GM23338 (cell line): ENCODE data around the gene CWC27. TPM values are rescaled to one million over a fixed set of nuclear protein-coding genes. Genes with fewer than 3 reads are reported as not detected.

Experiments
- ATAC-seq: fragments of 200-7000 bp; cut with Tn5 transposase; 3 replicates; pipeline ENCODE4 v1.9.1; 2020
- DNase-seq: peaks from one replicate; pipeline ENCODE4 v3.0.0-alpha.2; 2015; ENCODE audit warnings: low spot score
- H2AFZ ChIP-seq: fragments of 200-600 bp; sonication (generic); 2 replicates; pipeline ENCODE4 v1.8.0; 2016; ENCODE audit warnings: antibody characterized with exemption, mild to moderate bottlenecking, moderate library complexity
- H3F3A ChIP-seq: fragments of 200-600 bp; sonication (generic); replicated peaks from 2 replicates; pipeline ENCODE4 v1.8.0; 2017; ENCODE audit warnings: antibody characterized with exemption, mixed run types, low read depth
- H3K27ac ChIP-seq: fragments of 200-600 bp; sonication (generic); 2 replicates; pipeline ENCODE4 v1.6.1; 2016; ENCODE audit warnings: low read depth
- H3K27me3 ChIP-seq: fragments of 200-600 bp; sonication (generic); 2 replicates; pipeline ENCODE4 v1.8.0; 2016; ENCODE audit warnings: mild to moderate bottlenecking, mixed run types, moderate library complexity; ENCODE audit not compliant: insufficient read depth
- H3K36me3 ChIP-seq: fragments of 200-600 bp; sonication (generic); 2 replicates; pipeline ENCODE4 v1.8.0; 2016; ENCODE audit warnings: mild to moderate bottlenecking; ENCODE audit not compliant: insufficient read depth
- H3K4me1 ChIP-seq: fragments of 200-600 bp; sonication (generic); 2 replicates; pipeline ENCODE4 v1.8.0; 2016; ENCODE audit warnings: mild to moderate bottlenecking, moderate library complexity; ENCODE audit not compliant: insufficient read depth
- H3K4me2 ChIP-seq: fragments of 200-600 bp; sonication (generic); 2 replicates; pipeline ENCODE4 v1.7.1; 2017; ENCODE audit warnings: mixed run types
- H3K4me3 ChIP-seq: fragments of 200-600 bp; sonication (generic); 2 replicates; pipeline ENCODE4 v1.6.1; 2016; ENCODE audit warnings: mixed run types
- H3K79me2 ChIP-seq: fragments of 200-600 bp; sonication (generic); replicated peaks from 2 replicates; pipeline ENCODE4 v1.8.0; 2017; ENCODE audit warnings: mild to moderate bottlenecking; ENCODE audit not compliant: insufficient read depth
- H3K9me2 ChIP-seq: fragments of 200-600 bp; sonication (generic); 2 replicates; pipeline ENCODE4 v1.8.0; 2017; ENCODE audit not compliant: insufficient read depth
- H4K20me1 ChIP-seq: fragments of 200-600 bp; sonication (generic); replicated peaks from 2 replicates; pipeline ENCODE4 v1.8.0; 2017; ENCODE audit warnings: mild to moderate bottlenecking; ENCODE audit not compliant: insufficient read depth
- H3K27ac Mint-ChIP-seq: 2 replicates; pipeline ENCODE4 v1.8.0; 2020; ENCODE audit warnings: inconsistent platforms, mild to moderate bottlenecking, moderate library complexity, mixed read lengths
- H3K27me3 Mint-ChIP-seq: 3 replicates; pipeline ENCODE4 v1.8.0; 2022; ENCODE audit warnings: low read depth, mild to moderate bottlenecking, moderate library complexity, mixed read lengths, inconsistent platforms; ENCODE audit not compliant: insufficient read depth, poor library complexity
- H3K36me3 Mint-ChIP-seq: 3 replicates; pipeline ENCODE4 v1.8.0; 2021; ENCODE audit warnings: low read depth, mild to moderate bottlenecking, inconsistent platforms, moderate library complexity, mixed read lengths
- H3K4me1 Mint-ChIP-seq: 3 replicates; pipeline ENCODE4 v1.8.0; 2020; ENCODE audit warnings: mild to moderate bottlenecking, inconsistent platforms, mixed read lengths
- H3K4me3 Mint-ChIP-seq: 3 replicates; pipeline ENCODE4 v1.8.0; 2021; ENCODE audit warnings: moderate library complexity, mild to moderate bottlenecking, inconsistent platforms, mixed read lengths
- H3K9me3 Mint-ChIP-seq: 3 replicates; pipeline ENCODE4 v1.8.0; 2020; ENCODE audit warnings: moderate library complexity, mild to moderate bottlenecking, inconsistent platforms, mixed read lengths
- CREB1 ChIP-seq: fragments of 250-450 bp; sonication (Bioruptor Pico); IDR thresholded peaks from 2 replicates; pipeline ENCODE4 v1.5.0; 2020; ENCODE audit warnings: low read depth, mild to moderate bottlenecking, moderate library complexity
- CTCF ChIP-seq, 2 experiments: fragments of 200-600 bp in 1 of 2; sonication (generic) in 1 of 2; conservative IDR thresholded peaks; 2 replicates each; pipeline versions ENCODE4 v1.5.1 to v1.6.1; 2016 to 2017; ENCODE audit warnings: antibody characterized with exemption in 2 of 2, low read depth in 2 of 2, mild to moderate bottlenecking in 2 of 2, moderate library complexity in 1 of 2
- ETS1 ChIP-seq: IDR thresholded peaks from 2 replicates; pipeline ENCODE4 v1.6.1; 2016; ENCODE audit warnings: antibody characterized with exemption
- EZH2 ChIP-seq: fragments of 200-600 bp; sonication (generic); IDR thresholded peaks from one replicate; pipeline ENCODE4 v1.8.0; 2017; ENCODE audit warnings: antibody characterized with exemption, mild to moderate bottlenecking, low read depth; ENCODE audit not compliant: unreplicated experiment
- EZH2phosphoT487 ChIP-seq: fragments of 200-600 bp; sonication (generic); IDR thresholded peaks from one replicate; pipeline ENCODE4 v1.8.1; 2018; ENCODE audit warnings: antibody characterized with exemption; ENCODE audit not compliant: unreplicated experiment
- JUNB ChIP-seq: IDR thresholded peaks from one replicate; pipeline ENCODE4 v1.6.1; 2016; ENCODE audit warnings: antibody characterized with exemption; ENCODE audit not compliant: unreplicated experiment
- NANOG ChIP-seq: IDR thresholded peaks from 2 replicates; pipeline ENCODE4 v1.6.1; 2016; ENCODE audit warnings: antibody characterized with exemption, borderline replicate concordance
- POLR2AphosphoS5 ChIP-seq: IDR thresholded peaks from 2 replicates; pipeline ENCODE4 v1.6.1; 2016; ENCODE audit warnings: antibody characterized with exemption, low read depth
- REST ChIP-seq: IDR thresholded peaks from one replicate; pipeline ENCODE4 v1.6.1; 2018; ENCODE audit warnings: antibody characterized with exemption; ENCODE audit not compliant: unreplicated experiment
- STAT1 ChIP-seq: IDR thresholded peaks from one replicate; pipeline ENCODE4 v1.6.1; 2016; ENCODE audit warnings: antibody characterized with exemption; ENCODE audit not compliant: unreplicated experiment
- ZNF114 ChIP-seq: fragments of 250-450 bp; sonication (Bioruptor Pico); IDR thresholded peaks from 2 replicates; pipeline ENCODE4 v1.5.0; 2020; ENCODE audit warnings: mild to moderate bottlenecking, moderate library complexity
- ZNF462 ChIP-seq: fragments of 250-450 bp; sonication (Bioruptor Pico); IDR thresholded peaks from 2 replicates; pipeline ENCODE4 v1.5.0; 2020; ENCODE audit warnings: mild to moderate bottlenecking, moderate library complexity
- polyA plus RNA-seq: library from polyadenylated mRNA; unstranded; fragments of >200 nt; fragmentation: Nextera tagmentation; extraction: Ambion mirVana; gene quantifications from 2 replicates; pipeline ENCODE4 v1.2.1, GENCODE V29; 2016
- total RNA-seq: library from RNA; depleted of rRNA; stranded (reverse); fragments of >200 nt; shearing (Covaris generic); gene quantifications from 2 replicates; pipeline ENCODE4 v1.2.3, GENCODE V29; 2014

Gene CWC27
- total and polyA plus RNA-seq, 2 experiments from 2014 or later, result 27.7 to 115 TPM

GRCh38 chr5:64944868-64945267, 176.1 kb downstream of the CWC27 start:
- Histone ChIP-seq H4K20me1 (no peaks in the 10 kb centered on the region), H3K4me1 (peaks cover 7% of the 10 kb centered on the region), H3K27ac (no peak overlapping the region), H3K36me3 (no peaks in the 10 kb centered on the region), H3K4me3 (no peak overlapping the region), H3K27me3 (no peaks in the 10 kb centered on the region), H3K9me2 (no peaks in the 10 kb centered on the region), H3K79me2 (no peaks in the 10 kb centered on the region), H2AFZ (no peak overlapping the region), H3K4me2 (no peak overlapping the region), H3F3A (no peaks in the 10 kb centered on the region)
- Mint-ChIP-seq H3K27ac (no peak overlapping the region), H3K4me3 (no peak overlapping the region), H3K27me3 (no peaks in the 10 kb centered on the region), H3K9me3 (no peaks in the 10 kb centered on the region), H3K4me1 (peaks cover 7% of the 10 kb centered on the region), H3K36me3 (no peaks in the 10 kb centered on the region)
- no peak for DNase-seq
- ATAC-seq, result no peak
- no peak for TF ChIP-seq ZNF114 (CRISPR knock-in tag)
- no peak for TF ChIP-seq STAT1
- no peak for TF ChIP-seq REST
- TF ChIP-seq EZH2, result no peak
- TF ChIP-seq JUNB, result no peak
- TF ChIP-seq EZH2phosphoT487, result no peak
- TF ChIP-seq CTCF (conservative IDR thresholded peaks at IDR 0.05; ENCODE audit: low read depth in 2 of 2), result no peak
- no peak for TF ChIP-seq NANOG
- TF ChIP-seq ZNF462 (CRISPR knock-in tag), result no peak
- no peak for TF ChIP-seq POLR2AphosphoS5
- TF ChIP-seq CREB1 (CRISPR knock-in tag), result no peak
- no peak for TF ChIP-seq ETS1
